UCSD-AML1 (cell line): Measurements from ENCODE around the gene KAT2A.
A peak's percentile ranks its signal among the peaks of the same experiment; 100 is the strongest.

ENCODE experiments used
- DNase-seq: peaks from one replicate; lab custom pipeline; 2025; ENCODE audit not compliant: unreplicated experiment; lab: John Stamatoyannopoulos, UW

The KAT2A gene

GRCh38 chr17:42135664-42136653 lies 14.8 kb upstream of the KAT2A start:
- no peak for DNase-seq

GRCh38 chr17:42135151-42135550 lies 14.0 kb upstream of the KAT2A start:
- DNase-seq: no peak

GRCh38 chr17:42133461-42134041 lies 12.4 kb upstream of the KAT2A start:
- no peak for DNase-seq

- peak; percentile 80 for DNase-seq
These were observed 11.8 kb upstream of the KAT2A start for GRCh38 chr17:42132941-42133340.

GRCh38 chr17:42131981-42132432 lies 10.8 kb upstream of the KAT2A start:
- DNase-seq: no peak

- no peak for DNase-seq
These were observed 10.1 kb upstream of the KAT2A start for GRCh38 chr17:42131232-42131631.

- DNase-seq: peak; percentile 35
These were observed 9.3 kb upstream of the KAT2A start for GRCh38 chr17:42130310-42130936.

- DNase-seq: no peak
These were observed 8.1 kb upstream of the KAT2A start for GRCh38 chr17:42129109-42129837.

GRCh38 chr17:42127414-42127813 lies 6.2 kb upstream of the KAT2A start:
- no peak for DNase-seq

- DNase-seq: no peak
These were observed 5.7 kb upstream of the KAT2A start for GRCh38 chr17:42126836-42127235.

GRCh38 chr17:42125565-42125964 lies 4.4 kb upstream of the KAT2A start:
- DNase-seq: no peak

GRCh38 chr17:42124256-42124655 lies 3.1 kb upstream of the KAT2A start:
- DNase-seq: no peak

- no peak for DNase-seq
These were observed 1.5 kb upstream of the KAT2A start, which contains the start of gene HSPB9 for GRCh38 chr17:42122371-42123303. TSS of gene HSPB9 (plus strand) at chr17:42122804. CDS start at chr17:42122851, 47 bp downstream.

- DNase-seq: no peak
These were observed 902 bp downstream of the KAT2A start for GRCh38 chr17:42120161-42120769.

- DNase-seq: no peak
These were observed 1.9 kb downstream of the KAT2A start for GRCh38 chr17:42119301-42119700.

- DNase-seq: peak; percentile 31
These were observed 2.6 kb downstream of the KAT2A start for GRCh38 chr17:42118545-42118944.

GRCh38 chr17:42118126-42118510 lies 3.0 kb downstream of the KAT2A start:
- DNase-seq: no peak

- DNase-seq: no peak
These were observed 3.6 kb downstream of the KAT2A start for GRCh38 chr17:42117397-42118125.
